KOPT-K1 (cell line): Measurements from ENCODE around the gene MSH5.

ENCODE experiments used
- H3K27ac ChIP-seq: fragments of 200-600 bp; sonication (generic); 2 replicates; pipeline ENCODE4 v1.5.1; 2016; ENCODE audit warnings: antibody characterized with exemption, mild to moderate bottlenecking, low read depth, low read length; ENCODE audit not compliant: poor library complexity, severe bottlenecking
- H3K36me3 ChIP-seq: fragments of 200-600 bp; sonication (generic); 2 replicates; pipeline ENCODE4 v1.5.1; 2017; ENCODE audit warnings: antibody characterized with exemption, mild to moderate bottlenecking, low read length, moderate library complexity; ENCODE audit not compliant: insufficient read depth
- H3K9me3 ChIP-seq: fragments of 200-600 bp; sonication (generic); 2 replicates; pipeline ENCODE4 v1.5.1; 2017; ENCODE audit warnings: antibody characterized with exemption, low read length, mild to moderate bottlenecking; ENCODE audit not compliant: insufficient read depth, poor library complexity, severe bottlenecking

The MSH5 gene

GRCh38 chr6:31733734-31734133, 6.1 kb upstream of the MSH5 start:
- Histone ChIP-seq H3K36me3 (peaks cover 44% of the 10 kb centered on the region), H3K27ac (peak overlapping the region; percentile 98)

GRCh38 chr6:31734247-31734820, 5.5 kb upstream of the MSH5 start:
- Histone ChIP-seq H3K36me3 (peaks cover 44% of the 10 kb centered on the region), H3K27ac (peak overlapping the region; percentile 98), H3K9me3 (no peaks in the 10 kb centered on the region)

More at GRCh38 chr6:31733734-31734133, 6.1 kb upstream of the MSH5 start:
- no peaks in the 10 kb centered on the region for H3K9me3 ChIP-seq

- Histone ChIP-seq H3K27ac (peak overlapping the region; percentile 98), H3K36me3 (peaks cover 44% of the 10 kb centered on the region), H3K9me3 (no peaks in the 10 kb centered on the region)
Observed at GRCh38 chr6:31734821-31735406, 4.9 kb upstream of the MSH5 start.

GRCh38 chr6:31736021-31736767, 3.6 kb upstream of the MSH5 start, which contains the start of gene CLIC1:
TSS of gene CLIC1 (minus strand) at chr6:31736530. CDS start at chr6:31736300, 230 bp downstream.
- Histone ChIP-seq H3K27ac (peak within 1 kb of the TSS; percentile 98), H3K36me3 (peaks cover 35% of the 10 kb centered on the region), H3K9me3 (no peaks in the 10 kb centered on the region)

- Histone ChIP-seq H3K9me3 (no peaks in the 10 kb centered on the region), H3K27ac (peak overlapping the region; percentile 98), H3K36me3 (peaks cover 35% of the 10 kb centered on the region)
Observed at GRCh38 chr6:31736768-31737314, 3.0 kb upstream of the MSH5 start.

- H3K36me3 ChIP-seq, result peaks cover 35% of the 10 kb centered on the region
Observed at GRCh38 chr6:31737315-31737990, 2.4 kb upstream of the MSH5 start.

GRCh38 chr6:31737991-31738979, 1.5 kb upstream of the MSH5 start:
- H3K9me3 ChIP-seq, result no peaks in the 10 kb centered on the region
- peak overlapping the region; percentile 98 for H3K27ac ChIP-seq
- peaks cover 35% of the 10 kb centered on the region for H3K36me3 ChIP-seq

More at GRCh38 chr6:31737315-31737990, 2.4 kb upstream of the MSH5 start:
- Histone ChIP-seq H3K9me3 (no peaks in the 10 kb centered on the region), H3K27ac (peak overlapping the region; percentile 98)

- Histone ChIP-seq H3K36me3 (peaks cover 46% of the 10 kb centered on the region), H3K9me3 (no peaks in the 10 kb centered on the region), H3K27ac (peak overlapping the region; percentile 98)
Observed at GRCh38 chr6:31740397-31741223, 805 bp downstream of the MSH5 start.

GRCh38 chr6:31741815-31742214, 2.0 kb downstream of the MSH5 start:
- H3K27ac ChIP-seq, result peak overlapping the region; percentile 98
- no peaks in the 10 kb centered on the region for H3K9me3 ChIP-seq
- H3K36me3 ChIP-seq, result peaks cover 55% of the 10 kb centered on the region

- Histone ChIP-seq H3K27ac (no peak overlapping the region), H3K9me3 (no peaks in the 10 kb centered on the region), H3K36me3 (peaks cover 65% of the 10 kb centered on the region)
Observed at GRCh38 chr6:31742894-31743293, 3.1 kb downstream of the MSH5 start.

- Histone ChIP-seq H3K36me3 (peaks cover 81% of the 10 kb centered on the region), H3K9me3 (no peaks in the 10 kb centered on the region), H3K27ac (no peak overlapping the region)
Observed at GRCh38 chr6:31744422-31744821, 4.6 kb downstream of the MSH5 start.

- Histone ChIP-seq H3K9me3 (no peaks in the 10 kb centered on the region), H3K27ac (no peak overlapping the region), H3K36me3 (peaks cover 65% of the 10 kb centered on the region)
Observed at GRCh38 chr6:31749301-31750036, 9.7 kb downstream of the MSH5 start.
